HEK293 (cell line): ENCODE results near the gene ZNF428.

ENCODE experiments used
- HOXA7 ChIP-seq: sonication (generic); formaldehyde crosslinking; IDR thresholded peaks from 2 replicates; pipeline ENCODE4 v1.8.1; 2022; ENCODE audit warnings: missing genetic modification reagents, borderline replicate concordance
- KLF16 ChIP-seq: fragments of 450-650 bp; formaldehyde crosslinking; IDR thresholded peaks from 2 replicates; pipeline ENCODE4 v1.5.1; 2017; ENCODE audit warnings: missing biosample characterization, missing genetic modification characterization
- OSR2 ChIP-seq: fragments of 450-650 bp; formaldehyde crosslinking; IDR thresholded peaks from 2 replicates; pipeline ENCODE4 v1.5.1; 2016; ENCODE audit warnings: missing biosample characterization, missing genetic modification characterization
- OVOL3 ChIP-seq: fragments of 450-650 bp; formaldehyde crosslinking; IDR thresholded peaks from 2 replicates; pipeline ENCODE4 v1.5.1; 2016; ENCODE audit warnings: missing biosample characterization, missing genetic modification characterization
- PRDM10 ChIP-seq: fragments of 450-650 bp; formaldehyde crosslinking; IDR thresholded peaks from 2 replicates; pipeline ENCODE4 v1.5.1; 2016; ENCODE audit warnings: missing biosample characterization, missing genetic modification characterization
- SCRT2 ChIP-seq: fragments of 450-650 bp; formaldehyde crosslinking; IDR thresholded peaks from 2 replicates; pipeline ENCODE4 v1.5.1; 2016; ENCODE audit warnings: missing biosample characterization, missing genetic modification characterization
- WT1 ChIP-seq: fragments of 450-650 bp; formaldehyde crosslinking; IDR thresholded peaks from 2 replicates; pipeline ENCODE4 v1.5.1; 2016; ENCODE audit warnings: missing biosample characterization, missing genetic modification characterization
- YY1 ChIP-seq: fragments of 450-650 bp; formaldehyde crosslinking; IDR thresholded peaks from 2 replicates; pipeline ENCODE4 v1.5.1; 2018; ENCODE audit warnings: missing biosample characterization, missing genetic modification characterization
- ZFHX2 ChIP-seq: fragments of 450-650 bp; formaldehyde crosslinking; conservative IDR thresholded peaks from 2 replicates; pipeline ENCODE4 v1.5.1; 2016; ENCODE audit warnings: missing biosample characterization, missing genetic modification characterization
- ZNF121 ChIP-seq: fragments of 450-650 bp; formaldehyde crosslinking; IDR thresholded peaks from 2 replicates; pipeline ENCODE4 v1.5.1; 2016; ENCODE audit warnings: missing biosample characterization, missing genetic modification characterization
- ZNF140 ChIP-seq: fragments of 450-650 bp; formaldehyde crosslinking; IDR thresholded peaks from 2 replicates; pipeline ENCODE4 v1.5.1; 2016; ENCODE audit warnings: missing biosample characterization, missing genetic modification characterization
- ZNF248 ChIP-seq: fragments of 450-650 bp; formaldehyde crosslinking; IDR thresholded peaks from 2 replicates; pipeline ENCODE4 v1.5.1; 2017; ENCODE audit warnings: missing biosample characterization, missing genetic modification characterization
- ZNF324 ChIP-seq: fragments of 450-650 bp; formaldehyde crosslinking; IDR thresholded peaks from 2 replicates; pipeline ENCODE4 v1.5.1; 2016; ENCODE audit warnings: missing biosample characterization, missing genetic modification characterization
- ZNF350 ChIP-seq: fragments of 450-650 bp; formaldehyde crosslinking; IDR thresholded peaks from 2 replicates; pipeline ENCODE4 v1.5.0; 2017; ENCODE audit warnings: missing biosample characterization, mild to moderate bottlenecking, missing genetic modification characterization
- ZNF394 ChIP-seq: fragments of 450-650 bp; formaldehyde crosslinking; IDR thresholded peaks from 2 replicates; pipeline ENCODE4 v1.5.1; 2016; ENCODE audit warnings: missing biosample characterization, missing genetic modification characterization, mild to moderate bottlenecking, moderate library complexity, borderline replicate concordance
- ZNF398 ChIP-seq: fragments of 450-650 bp; formaldehyde crosslinking; IDR thresholded peaks from 2 replicates; pipeline ENCODE4 v1.5.1; 2017; ENCODE audit warnings: missing biosample characterization, missing genetic modification characterization
- ZNF423 ChIP-seq: fragments of 450-650 bp; formaldehyde crosslinking; IDR thresholded peaks from 2 replicates; pipeline ENCODE4 v1.5.1; 2016; ENCODE audit warnings: missing biosample characterization, missing genetic modification characterization
- ZNF433 ChIP-seq: fragments of 450-650 bp; formaldehyde crosslinking; IDR thresholded peaks from 2 replicates; pipeline ENCODE4 v1.5.1; 2016; ENCODE audit warnings: missing biosample characterization, missing genetic modification characterization, low read depth
- ZNF544 ChIP-seq: fragments of 450-650 bp; formaldehyde crosslinking; IDR thresholded peaks from 2 replicates; pipeline ENCODE4 v1.5.0; 2017; ENCODE audit warnings: missing biosample characterization, missing genetic modification characterization
- ZNF561 ChIP-seq: fragments of 450-650 bp; IDR thresholded peaks from 2 replicates; pipeline ENCODE4 v1.5.1; 2018; ENCODE audit warnings: missing biosample characterization, missing genetic modification characterization, borderline replicate concordance
- ZNF585B ChIP-seq: fragments of 450-650 bp; formaldehyde crosslinking; IDR thresholded peaks from 2 replicates; pipeline ENCODE4 v1.5.1; 2016; ENCODE audit warnings: missing biosample characterization, missing genetic modification characterization
- ZNF596 ChIP-seq: fragments of 450-650 bp; IDR thresholded peaks from 2 replicates; pipeline ENCODE4 v1.5.0; 2018; ENCODE audit warnings: missing biosample characterization, mild to moderate bottlenecking, missing genetic modification characterization, moderate library complexity
- ZNF623 ChIP-seq: fragments of 450-650 bp; formaldehyde crosslinking; IDR thresholded peaks from 2 replicates; pipeline ENCODE4 v1.5.1; 2016; ENCODE audit warnings: missing biosample characterization, missing genetic modification characterization
- ZSCAN30 ChIP-seq: fragments of 450-650 bp; IDR thresholded peaks from 2 replicates; pipeline ENCODE4 v1.5.1; 2018; ENCODE audit warnings: missing biosample characterization, mild to moderate bottlenecking, missing genetic modification characterization, moderate library complexity
- TF ChIP-seq, protein P1 (sequence below): fragments of 450-650 bp; formaldehyde crosslinking; IDR thresholded peaks from 2 replicates; pipeline ENCODE4 v1.5.1; 2016; ENCODE audit warnings: missing biosample characterization, missing genetic modification characterization
- TF ChIP-seq, protein P2 (sequence below): fragments of 450-650 bp; formaldehyde crosslinking; IDR thresholded peaks from 2 replicates; pipeline ENCODE4 v1.5.1; 2017; ENCODE audit warnings: missing biosample characterization, mild to moderate bottlenecking, missing genetic modification characterization, moderate library complexity
- TF ChIP-seq, protein P3 (sequence below): fragments of 450-650 bp; formaldehyde crosslinking; IDR thresholded peaks from 2 replicates; pipeline ENCODE4 v1.5.1; 2017; ENCODE audit warnings: missing biosample characterization, missing genetic modification characterization
- TF ChIP-seq, protein P4 (sequence below): fragments of 450-650 bp; formaldehyde crosslinking; IDR thresholded peaks from 2 replicates; pipeline ENCODE4 v1.5.1; 2016; ENCODE audit warnings: missing biosample characterization, missing genetic modification characterization

Gene ZNF428

GRCh38 chr19:43575156-43575950 lies 44.1 kb downstream of the ZNF428 start, which contains the start of the genes PINLYP and XRCC1 (continued):
- TF ChIP-seq, protein P1, sequence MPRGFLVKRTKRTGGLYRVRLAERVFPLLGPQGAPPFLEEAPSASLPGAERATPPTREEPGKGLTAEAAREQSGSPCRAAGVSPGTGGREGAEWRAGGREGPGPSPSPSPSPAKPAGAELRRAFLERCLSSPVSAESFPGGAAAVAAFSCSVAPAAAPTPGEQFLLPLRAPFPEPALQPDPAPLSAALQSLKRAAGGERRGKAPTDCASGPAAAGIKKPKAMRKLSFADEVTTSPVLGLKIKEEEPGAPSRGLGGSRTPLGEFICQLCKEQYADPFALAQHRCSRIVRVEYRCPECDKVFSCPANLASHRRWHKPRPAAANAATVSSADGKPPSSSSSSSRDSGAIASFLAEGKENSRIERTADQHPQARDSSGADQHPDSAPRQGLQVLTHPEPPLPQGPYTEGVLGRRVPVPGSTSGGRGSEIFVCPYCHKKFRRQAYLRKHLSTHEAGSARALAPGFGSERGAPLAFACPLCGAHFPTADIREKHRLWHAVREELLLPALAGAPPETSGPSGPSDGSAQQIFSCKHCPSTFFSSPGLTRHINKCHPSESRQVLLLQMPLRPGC (tag by site-specific recombination) = no peak
- TF ChIP-seq ZNF423 (tag by site-specific recombination) (no peak), ZNF596 (no peak), OVOL3 (tag by site-specific recombination) (no peak; the same call in 1 of the 2 replicates), ZNF544 (tag by site-specific recombination) (no peak), ZNF585B (tag by site-specific recombination) (no peak), ZNF140 (tag by site-specific recombination) (no peak), PRDM10 (peak; percentile 77), KLF16 (tag by site-specific recombination) (peak; percentile 68; the same call in 1 of the 2 replicates), ZNF561 (tag by site-specific recombination) (no peak; the same call in 1 of the 2 replicates), WT1 (tag by site-specific recombination) (0 out of 2 replicates have a peak, but pooled peaks have one; percentile 21), ZNF398 (tag by site-specific recombination) (0 out of 2 replicates have a peak, but pooled peaks have one; percentile 4), ZNF394 (tag by site-specific recombination) (no peak; the same call in 1 of the 2 replicates), ZNF350 (tag by site-specific recombination) (no peak), ZNF433 (no peak), ZSCAN30 (peak; percentile 38; the same call in 1 of the 2 replicates), ZFHX2 (peak; percentile 88), SCRT2 (tag by site-specific recombination) (no peak), ZNF623 (tag by site-specific recombination) (peak; percentile 39), ZNF248 (no peak), ZNF324 (tag by site-specific recombination) (peak; percentile 38; the same call in 1 of the 2 replicates), YY1 (peak; percentile 71), HOXA7 (CRISPR knock-in tag) (no peak), ZNF121 (tag by site-specific recombination) (no peak), OSR2 (no peak)
- TF ChIP-seq, protein P2, sequence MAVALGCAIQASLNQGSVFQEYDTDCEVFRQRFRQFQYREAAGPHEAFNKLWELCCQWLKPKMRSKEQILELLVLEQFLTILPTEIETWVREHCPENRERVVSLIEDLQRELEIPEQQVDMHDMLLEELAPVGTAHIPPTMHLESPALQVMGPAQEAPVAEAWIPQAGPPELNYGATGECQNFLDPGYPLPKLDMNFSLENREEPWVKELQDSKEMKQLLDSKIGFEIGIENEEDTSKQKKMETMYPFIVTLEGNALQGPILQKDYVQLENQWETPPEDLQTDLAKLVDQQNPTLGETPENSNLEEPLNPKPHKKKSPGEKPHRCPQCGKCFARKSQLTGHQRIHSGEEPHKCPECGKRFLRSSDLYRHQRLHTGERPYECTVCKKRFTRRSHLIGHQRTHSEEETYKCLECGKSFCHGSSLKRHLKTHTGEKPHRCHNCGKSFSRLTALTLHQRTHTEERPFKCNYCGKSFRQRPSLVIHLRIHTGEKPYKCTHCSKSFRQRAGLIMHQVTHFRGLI = no peak
- TF ChIP-seq, protein P3, sequence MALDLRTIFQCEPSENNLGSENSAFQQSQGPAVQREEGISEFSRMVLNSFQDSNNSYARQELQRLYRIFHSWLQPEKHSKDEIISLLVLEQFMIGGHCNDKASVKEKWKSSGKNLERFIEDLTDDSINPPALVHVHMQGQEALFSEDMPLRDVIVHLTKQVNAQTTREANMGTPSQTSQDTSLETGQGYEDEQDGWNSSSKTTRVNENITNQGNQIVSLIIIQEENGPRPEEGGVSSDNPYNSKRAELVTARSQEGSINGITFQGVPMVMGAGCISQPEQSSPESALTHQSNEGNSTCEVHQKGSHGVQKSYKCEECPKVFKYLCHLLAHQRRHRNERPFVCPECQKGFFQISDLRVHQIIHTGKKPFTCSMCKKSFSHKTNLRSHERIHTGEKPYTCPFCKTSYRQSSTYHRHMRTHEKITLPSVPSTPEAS (tag by site-specific recombination) = no peak
- TF ChIP-seq, protein P4, sequence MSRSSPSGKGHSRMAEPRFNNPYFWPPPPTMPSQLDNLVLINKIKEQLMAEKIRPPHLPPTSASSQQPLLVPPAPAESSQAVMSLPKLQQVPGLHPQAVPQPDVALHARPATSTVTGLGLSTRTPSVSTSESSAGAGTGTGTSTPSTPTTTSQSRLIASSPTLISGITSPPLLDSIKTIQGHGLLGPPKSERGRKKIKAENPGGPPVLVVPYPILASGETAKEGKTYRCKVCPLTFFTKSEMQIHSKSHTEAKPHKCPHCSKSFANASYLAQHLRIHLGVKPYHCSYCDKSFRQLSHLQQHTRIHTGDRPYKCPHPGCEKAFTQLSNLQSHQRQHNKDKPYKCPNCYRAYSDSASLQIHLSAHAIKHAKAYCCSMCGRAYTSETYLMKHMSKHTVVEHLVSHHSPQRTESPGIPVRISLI (tag by site-specific recombination) = no peak
